Measurements from ENCODE around the gene SND1.
"Not testable (repeated sequence)": the region's sequence is repeated elsewhere in the genome, so short reads cannot be mapped to it uniquely, and the experiment has no call there.

Gene SND1

DNA sequence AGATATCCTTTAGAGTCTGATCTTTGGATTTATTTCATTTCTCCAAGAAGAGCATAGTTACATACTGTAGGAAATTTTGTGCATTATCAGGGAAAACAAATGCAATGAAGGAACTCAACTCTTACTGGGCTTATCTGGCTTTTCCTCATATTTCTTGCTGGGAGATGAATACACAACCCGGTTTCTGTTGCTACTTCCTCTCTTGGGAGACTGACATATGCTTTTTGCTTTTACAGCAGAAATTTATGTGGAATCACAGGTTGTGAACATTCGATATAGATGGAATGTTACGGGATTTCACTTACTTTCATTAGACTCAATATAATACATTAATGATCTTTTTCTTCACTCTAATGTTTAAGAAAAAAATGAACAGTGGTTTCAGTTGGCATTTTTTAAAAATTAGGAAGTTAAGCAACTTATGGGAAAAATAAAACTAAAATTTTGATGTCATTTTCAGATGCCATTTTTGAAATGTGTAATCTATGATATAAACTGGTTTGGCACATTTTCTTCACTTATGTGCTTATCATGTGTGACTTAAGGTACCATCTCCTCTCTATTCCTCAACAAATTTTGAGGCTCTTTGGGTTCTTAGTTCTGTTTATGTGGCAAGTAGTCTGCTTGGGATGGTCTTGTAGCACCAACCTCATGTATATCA lies 7.1 kb downstream of the SND1 start:
- peaks cover 16% of the 10 kb centered on the region for H3K36me3 ChIP-seq (ENCODE audit: insufficient read depth, low read length)
- H3K4me3 ChIP-seq (ENCODE audit: low read length), result no peak overlapping the region
- H3K4me1 ChIP-seq (ENCODE audit: insufficient read depth, low read length), result peaks cover 6% of the 10 kb centered on the region

DNA sequence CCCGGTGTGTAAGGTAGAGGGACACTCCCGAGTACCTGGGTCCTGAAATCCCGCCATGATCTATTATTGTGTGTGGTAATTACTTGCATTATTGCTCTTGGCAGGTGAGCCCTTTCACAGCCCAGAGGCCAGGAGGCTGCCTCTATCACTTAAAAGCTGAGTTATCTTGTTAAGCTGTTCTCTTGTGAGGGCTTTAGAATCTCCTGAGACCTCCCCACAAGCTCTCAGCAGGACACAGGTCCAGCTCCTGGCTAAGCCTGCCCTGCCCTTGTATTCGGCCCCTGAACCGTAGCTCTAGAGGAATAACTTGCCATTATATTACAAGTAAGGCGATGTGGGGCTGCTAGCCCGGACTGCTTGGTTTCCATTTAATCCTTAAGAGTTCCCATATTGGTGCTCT lies 13.9 kb downstream of the SND1 start:
- no peaks in the 10 kb centered on the region for H3K27me3 ChIP-seq (ENCODE audit: insufficient read depth, low read length)
- no peak overlapping the region for H3K4me3 ChIP-seq (ENCODE audit: low read length)

More for the DNA sequence above, 7.1 kb downstream of the SND1 start:
- no peaks in the 10 kb centered on the region for H3K9me3 ChIP-seq (ENCODE audit: low read length)
- no peaks in the 10 kb centered on the region for H3K27me3 ChIP-seq (ENCODE audit: insufficient read depth, low read length)
- H2AFZ ChIP-seq (ENCODE audit: low read depth, low read length), result no peak overlapping the region

DNA sequence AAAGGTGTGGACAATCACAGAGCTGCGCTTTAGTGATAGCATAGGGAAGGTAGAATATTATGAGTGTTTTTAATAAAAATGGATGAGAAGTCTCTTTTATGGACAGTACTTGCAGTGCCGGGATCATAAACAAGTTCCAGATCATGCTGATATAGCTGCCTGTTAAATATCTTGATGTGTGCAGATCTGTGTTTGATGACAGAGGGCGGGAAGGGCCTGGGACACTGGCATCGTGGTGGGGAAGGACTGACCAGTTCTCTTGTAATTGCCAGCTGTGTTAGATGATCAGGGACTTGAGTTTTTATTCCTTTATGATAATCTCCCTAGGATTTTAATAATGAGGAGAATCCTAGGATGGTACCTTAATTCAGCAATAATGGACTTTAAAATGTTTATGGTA lies 14.6 kb downstream of the SND1 start:
- Histone ChIP-seq H3K4me1 (ENCODE audit: insufficient read depth, low read length) (no peaks in the 10 kb centered on the region), H3K4me3 (ENCODE audit: low read length) (no peak overlapping the region), H3K27me3 (ENCODE audit: insufficient read depth, low read length) (no peaks in the 10 kb centered on the region), H3K9me3 (ENCODE audit: low read length) (no peaks in the 10 kb centered on the region), H2AFZ (ENCODE audit: low read depth, low read length) (no peak overlapping the region), H3K36me3 (ENCODE audit: insufficient read depth, low read length) (no peaks in the 10 kb centered on the region)

More for the DNA sequence above, 13.9 kb downstream of the SND1 start:
- Histone ChIP-seq H3K9me3 (ENCODE audit: low read length) (no peaks in the 10 kb centered on the region), H2AFZ (ENCODE audit: low read depth, low read length) (no peak overlapping the region), H3K36me3 (ENCODE audit: insufficient read depth, low read length) (no peaks in the 10 kb centered on the region), H3K4me1 (ENCODE audit: insufficient read depth, low read length) (no peaks in the 10 kb centered on the region)

- Histone ChIP-seq H3K36me3 (ENCODE audit: insufficient read depth, low read length) (no peaks in the 10 kb centered on the region), H3K9me3 (ENCODE audit: low read length) (no peaks in the 10 kb centered on the region), H3K4me3 (ENCODE audit: low read length) (no peak overlapping the region)
These were observed 15.2 kb downstream of the SND1 start for GRCh38 chr7:127667017-127667670.

DNA sequence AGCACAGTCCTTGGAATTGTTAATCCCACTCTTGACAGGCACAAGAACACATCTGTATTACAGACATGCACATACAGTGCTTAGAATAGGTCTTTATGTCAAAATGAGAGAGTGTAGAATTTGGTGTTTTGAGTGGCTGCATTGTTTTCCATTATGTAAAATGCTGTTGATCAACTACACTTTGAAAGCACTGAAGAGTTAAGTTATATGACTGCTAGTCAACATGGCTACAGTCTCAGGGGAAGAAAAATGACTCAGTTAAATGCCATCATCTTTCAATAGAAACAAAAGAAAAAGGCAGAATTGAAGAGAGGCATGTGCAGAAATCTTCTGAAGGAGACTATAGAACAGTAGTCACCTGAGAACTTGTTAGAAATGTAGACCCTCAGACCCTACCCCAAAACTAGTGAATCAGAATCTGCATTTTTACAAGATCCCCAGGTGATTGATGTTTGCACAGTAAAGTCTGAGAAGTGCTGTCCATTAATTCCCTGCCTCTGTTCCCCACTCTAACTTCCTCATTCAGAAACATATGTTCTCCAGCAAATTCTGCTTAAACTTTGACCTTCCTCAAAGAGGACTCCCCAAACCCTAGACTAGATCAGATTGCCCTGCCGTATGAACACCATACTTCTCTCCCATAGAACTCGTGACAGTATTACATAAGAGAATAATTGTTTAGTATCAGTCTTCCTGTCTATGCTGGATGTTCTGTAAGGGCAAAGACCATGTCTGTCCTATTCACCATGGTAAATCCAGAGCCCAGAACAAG lies 16.0 kb downstream of the SND1 start:
- Histone ChIP-seq H2AFZ (ENCODE audit: low read depth, low read length) (no peak overlapping the region), H3K4me1 (ENCODE audit: insufficient read depth, low read length) (no peaks in the 10 kb centered on the region), H3K4me3 (ENCODE audit: low read length) (no peak overlapping the region), H3K36me3 (ENCODE audit: insufficient read depth, low read length) (no peaks in the 10 kb centered on the region), H3K27me3 (ENCODE audit: insufficient read depth, low read length) (no peaks in the 10 kb centered on the region), H3K9me3 (ENCODE audit: low read length) (no peaks in the 10 kb centered on the region)

More at GRCh38 chr7:127667017-127667670, 15.2 kb downstream of the SND1 start:
- Histone ChIP-seq H3K27me3 (ENCODE audit: insufficient read depth, low read length) (no peaks in the 10 kb centered on the region), H2AFZ (ENCODE audit: low read depth, low read length) (no peak overlapping the region), H3K4me1 (ENCODE audit: insufficient read depth, low read length) (no peaks in the 10 kb centered on the region)

DNA sequence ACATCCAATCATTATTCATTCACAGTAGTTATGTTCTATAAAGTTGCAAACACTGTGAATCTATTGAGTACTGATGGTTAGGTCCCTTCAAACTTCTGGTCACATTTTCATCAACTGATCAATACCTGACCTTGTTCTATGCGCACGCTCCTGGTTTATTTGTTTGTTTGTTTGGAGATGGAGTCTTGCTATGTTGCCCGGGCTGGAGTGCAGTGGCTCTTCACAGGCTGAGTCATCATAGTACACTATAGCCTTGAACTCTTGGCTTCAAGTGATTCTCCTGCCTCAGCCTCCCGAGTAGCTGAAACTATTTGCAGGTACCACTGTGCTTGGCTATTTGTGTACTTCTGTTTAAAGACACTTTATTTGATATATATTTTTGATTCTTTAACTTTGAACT lies 19.3 kb downstream of the SND1 start:
- H3K36me3 ChIP-seq (ENCODE audit: insufficient read depth, low read length), result no peaks in the 10 kb centered on the region
- no peaks in the 10 kb centered on the region for H3K9me3 ChIP-seq (ENCODE audit: low read length)
- no peak overlapping the region for H3K4me3 ChIP-seq (ENCODE audit: low read length)
- no peak overlapping the region for H2AFZ ChIP-seq (ENCODE audit: low read depth, low read length)
- no peaks in the 10 kb centered on the region for H3K27me3 ChIP-seq (ENCODE audit: insufficient read depth, low read length)
- no peaks in the 10 kb centered on the region for H3K4me1 ChIP-seq (ENCODE audit: insufficient read depth, low read length)

DNA sequence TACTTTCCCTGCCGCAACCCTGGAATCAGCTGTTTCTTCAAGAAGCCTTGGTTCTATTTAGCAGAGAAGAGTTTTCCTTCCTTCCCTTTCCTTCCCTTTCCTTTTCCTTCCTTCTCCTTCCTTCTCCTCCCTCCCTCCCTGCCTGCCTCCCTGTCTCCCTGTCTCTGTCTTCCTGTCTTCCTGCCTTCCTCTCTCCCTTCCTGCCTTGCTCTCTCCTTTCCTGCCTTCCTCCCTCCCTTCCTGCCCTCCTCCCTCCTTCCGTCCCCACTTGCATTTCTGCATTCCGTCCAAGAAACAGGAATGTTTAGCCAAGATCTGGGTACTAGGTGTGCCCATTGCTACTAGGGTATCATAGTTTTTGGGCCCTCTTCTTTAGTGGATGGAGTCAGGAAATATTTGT lies 21.9 kb downstream of the SND1 start:
- H3K36me3 ChIP-seq (ENCODE audit: insufficient read depth, low read length), result peaks cover 3% of the 10 kb centered on the region
- no peak overlapping the region for H2AFZ ChIP-seq (ENCODE audit: low read depth, low read length)
- no peaks in the 10 kb centered on the region for H3K9me3 ChIP-seq (ENCODE audit: low read length)
- H3K4me3 ChIP-seq (ENCODE audit: low read length), result no peak overlapping the region
- peaks cover 4% of the 10 kb centered on the region for H3K4me1 ChIP-seq (ENCODE audit: insufficient read depth, low read length)
- no peaks in the 10 kb centered on the region for H3K27me3 ChIP-seq (ENCODE audit: insufficient read depth, low read length)

GRCh38 chr7:127674361-127674760 lies 22.4 kb downstream of the SND1 start:
- peaks cover 3% of the 10 kb centered on the region for H3K36me3 ChIP-seq (ENCODE audit: insufficient read depth, low read length)

DNA sequence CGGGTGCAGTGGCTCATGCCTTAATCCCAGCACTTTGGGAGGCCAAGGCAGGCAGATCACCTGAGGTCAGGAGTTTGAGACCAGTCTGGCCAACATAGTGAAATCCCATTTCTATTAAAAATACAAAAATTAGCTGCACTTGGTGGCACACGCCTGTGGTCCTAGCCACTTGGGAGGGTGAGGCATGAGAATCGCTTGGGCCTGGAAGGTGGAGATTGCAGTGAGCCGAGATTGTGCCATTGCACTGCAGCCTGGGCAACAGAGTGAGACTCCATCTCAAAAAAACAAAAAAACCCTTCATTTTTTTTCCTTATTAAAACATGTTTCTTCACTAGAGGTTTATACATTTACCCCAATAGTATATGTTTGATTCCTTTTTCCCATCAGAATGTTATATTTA lies 22.9 kb downstream of the SND1 start:
- H3K9me3 ChIP-seq (ENCODE audit: low read length); H3K27me3 ChIP-seq (ENCODE audit: insufficient read depth, low read length); H2AFZ ChIP-seq (ENCODE audit: low read depth, low read length); H3K4me1 ChIP-seq (ENCODE audit: insufficient read depth, low read length); H3K36me3 ChIP-seq (ENCODE audit: insufficient read depth, low read length); H3K4me3 ChIP-seq (ENCODE audit: low read length): not testable (repeated sequence)

More at GRCh38 chr7:127674361-127674760, 22.4 kb downstream of the SND1 start:
- no peaks in the 10 kb centered on the region for H3K9me3 ChIP-seq (ENCODE audit: low read length)
- no peak overlapping the region for H2AFZ ChIP-seq (ENCODE audit: low read depth, low read length)
- H3K27me3 ChIP-seq (ENCODE audit: insufficient read depth, low read length), result no peaks in the 10 kb centered on the region
- H3K4me1 ChIP-seq (ENCODE audit: insufficient read depth, low read length), result peaks cover 4% of the 10 kb centered on the region
- H3K4me3 ChIP-seq (ENCODE audit: low read length), result no peak overlapping the region

DNA sequence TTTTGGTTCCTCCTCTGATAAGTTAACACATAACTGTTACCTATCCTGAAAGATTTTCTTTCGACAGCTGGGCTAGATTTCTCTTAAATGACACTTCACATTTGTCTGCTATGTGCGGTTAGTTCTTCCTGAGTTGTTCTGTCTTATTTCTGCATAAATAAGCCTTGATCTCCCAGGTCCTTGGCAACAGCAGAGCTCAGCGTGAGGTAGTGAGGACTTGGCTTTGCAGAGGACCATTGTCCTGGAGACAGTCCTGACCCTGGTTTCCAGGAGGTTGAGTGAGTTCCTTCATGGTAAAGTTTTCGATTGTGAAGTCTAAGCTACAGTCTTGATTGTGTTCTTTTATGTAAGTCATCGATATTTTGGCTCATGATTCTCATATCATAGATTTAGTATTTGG lies 23.7 kb downstream of the SND1 start:
- Histone ChIP-seq H3K4me3 (ENCODE audit: low read length) (no peak overlapping the region), H3K9me3 (ENCODE audit: low read length) (no peaks in the 10 kb centered on the region), H3K4me1 (ENCODE audit: insufficient read depth, low read length) (peaks cover 4% of the 10 kb centered on the region), H3K27me3 (ENCODE audit: insufficient read depth, low read length) (no peaks in the 10 kb centered on the region), H3K36me3 (ENCODE audit: insufficient read depth, low read length) (peaks cover 3% of the 10 kb centered on the region), H2AFZ (ENCODE audit: low read depth, low read length) (no peak overlapping the region)

- H3K4me1 ChIP-seq (ENCODE audit: insufficient read depth, low read length), result peaks cover 4% of the 10 kb centered on the region
- H3K9me3 ChIP-seq (ENCODE audit: low read length), result no peaks in the 10 kb centered on the region
- no peaks in the 10 kb centered on the region for H3K27me3 ChIP-seq (ENCODE audit: insufficient read depth, low read length)
- H3K4me3 ChIP-seq (ENCODE audit: low read length), result no peak overlapping the region
- peaks cover 3% of the 10 kb centered on the region for H3K36me3 ChIP-seq (ENCODE audit: insufficient read depth, low read length)
- H2AFZ ChIP-seq (ENCODE audit: low read depth, low read length), result no peak overlapping the region
These were observed 25.6 kb downstream of the SND1 start for GRCh38 chr7:127677433-127678230.

GRCh38 chr7:127678337-127678736 lies 26.3 kb downstream of the SND1 start:
- Histone ChIP-seq H3K4me1 (ENCODE audit: insufficient read depth, low read length) (peaks cover 5% of the 10 kb centered on the region), H3K36me3 (ENCODE audit: insufficient read depth, low read length) (peaks cover 3% of the 10 kb centered on the region), H3K9me3 (ENCODE audit: low read length) (no peaks in the 10 kb centered on the region), H2AFZ (ENCODE audit: low read depth, low read length) (no peak overlapping the region), H3K4me3 (ENCODE audit: low read length) (no peak overlapping the region), H3K27me3 (ENCODE audit: insufficient read depth, low read length) (no peaks in the 10 kb centered on the region)

- H3K9me3 ChIP-seq (ENCODE audit: low read length), result no peaks in the 10 kb centered on the region
- peaks cover 3% of the 10 kb centered on the region for H3K36me3 ChIP-seq (ENCODE audit: insufficient read depth, low read length)
- no peak overlapping the region for H3K4me3 ChIP-seq (ENCODE audit: low read length)
- H3K4me1 ChIP-seq (ENCODE audit: insufficient read depth, low read length), result peaks cover 11% of the 10 kb centered on the region
- no peak overlapping the region for H2AFZ ChIP-seq (ENCODE audit: low read depth, low read length)
- H3K27me3 ChIP-seq (ENCODE audit: insufficient read depth, low read length), result no peaks in the 10 kb centered on the region
These were observed 27.0 kb downstream of the SND1 start for GRCh38 chr7:127678947-127679346.

All from neuron (in vitro differentiated cells).